ENCODE measurements around the gene KIF13A. TPM values are rescaled to one million over a fixed set of nuclear protein-coding genes. Genes with fewer than 3 reads are reported as not detected.
"Not testable (repeated sequence)": the region's sequence is repeated elsewhere in the genome, so short reads cannot be mapped to it uniquely, and the experiment has no call there.

Gene KIF13A
- total RNA-seq, 2 donors from 2014 or later = 0.45 TPM; not detected in 1

DNA sequence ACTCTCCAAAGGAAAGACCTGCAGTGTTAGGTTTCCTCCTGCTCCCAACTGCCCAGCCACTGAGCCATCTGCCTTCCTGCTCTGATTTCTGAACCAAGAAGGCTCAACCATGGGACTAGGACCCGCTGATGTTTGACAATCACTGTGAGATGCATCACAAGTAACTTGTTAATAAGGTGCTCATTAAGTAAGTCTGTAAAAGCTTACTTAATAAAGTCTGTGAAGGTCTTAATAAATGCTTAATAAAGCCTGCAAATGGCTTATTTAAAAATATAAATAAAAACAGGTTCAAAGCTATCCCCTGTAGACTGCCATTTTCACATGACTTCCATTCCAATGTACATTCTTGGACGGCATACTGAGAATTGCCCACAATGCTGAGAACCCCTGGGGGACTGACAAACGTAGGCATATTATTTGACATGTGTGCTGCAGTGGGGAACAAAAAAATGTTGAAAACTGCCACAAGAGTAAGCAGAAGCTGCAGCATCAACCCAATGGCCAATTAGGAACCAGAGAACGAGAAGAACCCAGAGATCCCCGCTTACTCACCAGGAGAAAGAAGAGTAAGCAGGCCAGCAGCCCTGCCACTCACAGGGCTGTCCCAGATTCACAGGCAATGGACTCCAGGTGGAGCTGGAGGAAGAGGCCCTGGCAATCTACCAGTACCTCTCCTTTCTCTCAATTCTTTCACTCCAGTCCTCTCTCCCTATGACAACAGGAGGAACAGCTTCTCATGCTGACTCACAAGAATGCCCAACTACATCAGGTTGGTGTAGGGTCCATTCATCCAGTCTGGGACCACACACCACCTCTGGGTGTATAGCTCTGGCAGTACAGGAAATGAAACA, 19.5 kb downstream of the KIF13A start:
- no peak for ATAC-seq (replicated peaks)
- Mint-ChIP-seq H3K4me3 (no peak overlapping the region), H3K9me3 (no peaks in the 10 kb centered on the region)

DNA sequence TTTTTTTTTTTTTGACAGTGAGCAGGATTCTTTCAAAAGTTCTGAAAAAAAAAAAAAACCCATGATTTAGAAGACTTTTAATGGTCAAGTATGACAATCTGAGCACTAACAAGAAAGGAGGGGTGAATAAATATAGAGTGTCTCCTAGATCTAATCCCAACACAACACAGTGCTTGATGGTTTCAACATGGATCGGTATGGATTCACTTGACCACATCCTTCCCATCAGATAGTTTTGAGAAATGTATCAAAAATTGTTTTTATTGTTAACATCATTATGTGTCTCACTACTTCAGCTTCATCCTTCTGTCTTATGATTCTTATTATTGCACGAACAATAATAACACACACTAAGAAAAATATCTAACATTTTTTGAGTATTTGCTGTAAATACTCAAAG, 21.0 kb downstream of the KIF13A start:
- no peaks in the 10 kb centered on the region for H3K36me3 Mint-ChIP-seq (ENCODE audit: low read depth)
- no peaks in the 10 kb centered on the region for H3K9me3 Mint-ChIP-seq
- H3K4me3 Mint-ChIP-seq = no peak overlapping the region
- H3K27me3 Mint-ChIP-seq = peaks cover 7% of the 10 kb centered on the region
- ATAC-seq (replicated peaks) = no peak
- no peaks in the 10 kb centered on the region for H3K4me1 Mint-ChIP-seq
- no peak overlapping the region for H3K27ac Mint-ChIP-seq

More for the DNA sequence above, 19.5 kb downstream of the KIF13A start:
- Mint-ChIP-seq H3K27me3 (peaks cover 12% of the 10 kb centered on the region), H3K36me3 (ENCODE audit: low read depth) (no peaks in the 10 kb centered on the region), H3K4me1 (no peaks in the 10 kb centered on the region), H3K27ac (no peak overlapping the region)

DNA sequence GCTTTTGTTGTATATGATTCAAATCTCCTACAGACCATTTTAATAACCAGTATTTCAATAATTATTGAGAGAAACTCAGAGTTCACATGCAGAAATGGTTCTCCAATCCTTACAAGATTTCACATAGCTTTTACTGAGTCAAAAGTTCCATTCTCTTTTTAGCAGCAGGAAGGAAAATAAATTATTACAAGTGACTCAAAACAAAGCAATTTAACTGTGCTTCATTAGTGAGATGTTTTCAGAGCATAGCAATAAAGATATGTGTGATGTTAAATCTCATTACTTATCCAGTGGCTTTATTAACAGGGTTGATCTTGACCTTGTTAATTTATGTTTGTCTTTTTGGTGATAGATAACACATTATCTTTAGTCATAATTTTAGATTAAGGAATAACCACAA, 22.0 kb downstream of the KIF13A start:
- no peaks in the 10 kb centered on the region for H3K4me1 Mint-ChIP-seq
- H3K9me3 Mint-ChIP-seq = no peaks in the 10 kb centered on the region
- no peak for ATAC-seq (replicated peaks)
- no peak overlapping the region for H3K27ac Mint-ChIP-seq
- H3K36me3 Mint-ChIP-seq (ENCODE audit: low read depth) = no peaks in the 10 kb centered on the region
- no peak overlapping the region for H3K4me3 Mint-ChIP-seq
- peaks cover 11% of the 10 kb centered on the region for H3K27me3 Mint-ChIP-seq

DNA sequence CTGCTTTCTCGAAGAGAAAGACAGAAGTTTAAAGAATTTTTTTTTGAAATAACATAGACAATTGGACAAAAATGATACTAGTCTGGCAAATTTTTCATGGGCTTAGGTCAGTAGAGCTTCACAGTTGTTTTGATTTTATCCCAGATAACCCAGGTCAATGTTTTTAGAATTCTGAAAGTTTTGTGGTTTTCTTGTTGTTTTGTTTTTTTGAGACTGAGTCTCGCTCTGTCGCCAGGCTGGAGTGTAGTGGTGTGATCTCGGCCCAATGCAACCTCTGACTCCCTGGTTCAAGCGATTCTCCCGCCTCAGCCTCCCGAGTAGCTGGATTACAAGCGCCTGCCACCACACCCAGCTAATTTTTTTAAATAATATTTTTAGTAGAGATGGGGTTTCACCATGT, 22.8 kb downstream of the KIF13A start:
- no peak overlapping the region for H3K4me3 Mint-ChIP-seq
- no peaks in the 10 kb centered on the region for H3K9me3 Mint-ChIP-seq
- H3K36me3 Mint-ChIP-seq (ENCODE audit: low read depth) = no peaks in the 10 kb centered on the region
- no peaks in the 10 kb centered on the region for H3K4me1 Mint-ChIP-seq
- peaks cover 14% of the 10 kb centered on the region for H3K27me3 Mint-ChIP-seq
- H3K27ac Mint-ChIP-seq = no peak overlapping the region
- ATAC-seq (replicated peaks) = no peak

DNA sequence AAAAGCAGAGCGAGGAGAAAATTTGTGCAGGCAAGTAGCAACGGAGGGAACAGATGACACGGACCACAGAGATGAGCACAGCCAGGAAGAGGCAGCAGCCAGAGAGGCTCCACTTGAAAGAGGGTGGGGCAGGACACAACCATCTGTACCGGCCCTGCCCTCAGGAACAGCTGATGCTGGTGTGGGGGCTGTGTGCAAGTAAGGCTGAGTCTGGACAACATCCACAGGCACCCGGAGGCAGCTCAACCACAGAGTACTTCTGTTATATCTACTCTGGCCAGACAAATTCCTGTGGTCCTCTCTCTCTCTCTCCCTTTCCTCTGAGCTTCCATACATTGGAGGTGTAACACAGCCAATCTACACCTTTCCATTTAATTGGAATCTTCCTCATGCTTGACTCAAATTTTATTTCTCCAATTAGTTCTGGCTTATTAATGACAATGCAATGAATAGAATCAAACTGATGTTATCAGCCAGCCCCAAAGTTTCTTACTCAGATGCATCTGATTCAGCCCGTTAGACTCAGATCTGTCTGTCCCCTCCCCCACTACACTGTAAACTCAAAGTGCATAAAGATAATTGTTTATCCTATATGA, 24.9 kb downstream of the KIF13A start:
- peaks cover 14% of the 10 kb centered on the region for H3K27me3 Mint-ChIP-seq
- H3K4me3 Mint-ChIP-seq = no peak overlapping the region
- ATAC-seq (replicated peaks) = no peak
- H3K9me3 Mint-ChIP-seq = no peaks in the 10 kb centered on the region
- no peaks in the 10 kb centered on the region for H3K36me3 Mint-ChIP-seq (ENCODE audit: low read depth)
- no peaks in the 10 kb centered on the region for H3K4me1 Mint-ChIP-seq
- no peak overlapping the region for H3K27ac Mint-ChIP-seq

DNA sequence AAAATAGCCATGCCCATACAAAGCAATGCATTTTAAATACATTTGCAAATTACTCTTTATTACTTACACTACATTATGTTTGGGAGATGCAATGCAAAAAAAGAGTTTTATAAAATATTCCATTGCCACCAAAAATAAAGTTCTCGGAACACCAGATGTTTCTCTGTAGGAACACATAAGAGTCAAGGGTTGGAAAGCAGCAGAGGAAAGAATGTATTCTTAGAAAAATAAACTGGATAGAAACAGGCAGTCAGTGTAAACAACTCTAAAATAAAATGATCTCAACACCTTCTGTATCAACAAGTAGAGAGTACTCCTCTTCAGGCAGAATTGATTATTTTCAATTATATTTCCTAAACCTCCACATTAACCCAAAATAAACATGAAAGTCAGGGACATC, 28.1 kb downstream of the KIF13A start:
- no peak for ATAC-seq (replicated peaks)
- H3K4me3 Mint-ChIP-seq = no peak overlapping the region
- peaks cover 17% of the 10 kb centered on the region for H3K27me3 Mint-ChIP-seq
- no peaks in the 10 kb centered on the region for H3K9me3 Mint-ChIP-seq
- no peaks in the 10 kb centered on the region for H3K4me1 Mint-ChIP-seq
- H3K36me3 Mint-ChIP-seq (ENCODE audit: low read depth) = no peaks in the 10 kb centered on the region
- no peak overlapping the region for H3K27ac Mint-ChIP-seq

DNA sequence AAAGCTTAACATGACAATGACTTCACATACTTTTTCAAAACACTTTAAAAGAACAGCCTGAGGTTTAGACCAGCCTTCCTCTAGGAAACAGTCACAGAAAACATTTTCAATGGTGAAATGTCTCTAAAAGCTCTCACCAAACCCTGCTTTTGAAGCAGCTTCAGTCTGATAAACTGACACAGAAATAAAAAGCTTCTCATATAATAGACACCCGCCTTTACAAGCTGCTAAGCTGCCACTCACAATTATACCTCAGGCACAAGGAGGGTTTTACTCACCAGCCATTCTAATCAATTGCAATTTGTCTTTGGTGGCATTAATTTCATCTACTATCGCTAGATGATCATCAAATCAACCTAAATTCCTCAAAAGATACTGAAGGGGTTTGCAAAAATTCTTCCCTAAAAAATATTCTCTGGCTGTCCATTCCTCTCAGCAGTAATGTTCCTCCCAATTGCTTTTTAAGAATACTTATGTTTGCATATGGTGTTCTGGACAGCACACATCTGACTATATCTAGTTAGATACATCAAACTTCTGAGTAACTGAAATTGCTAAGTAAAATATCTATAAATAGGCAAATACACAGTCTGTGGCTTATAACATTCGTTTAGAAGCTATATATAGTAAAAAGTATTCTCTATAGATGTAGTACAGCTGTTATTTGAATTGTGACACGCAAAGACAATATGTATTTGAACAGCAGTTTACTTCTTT, 29.4 kb downstream of the KIF13A start:
- Mint-ChIP-seq H3K36me3 (ENCODE audit: low read depth) (no peaks in the 10 kb centered on the region), H3K27ac (no peak overlapping the region), H3K27me3 (peaks cover 17% of the 10 kb centered on the region), H3K4me1 (no peaks in the 10 kb centered on the region), H3K4me3 (no peak overlapping the region), H3K9me3 (no peaks in the 10 kb centered on the region)
- no peak for ATAC-seq (replicated peaks)

DNA sequence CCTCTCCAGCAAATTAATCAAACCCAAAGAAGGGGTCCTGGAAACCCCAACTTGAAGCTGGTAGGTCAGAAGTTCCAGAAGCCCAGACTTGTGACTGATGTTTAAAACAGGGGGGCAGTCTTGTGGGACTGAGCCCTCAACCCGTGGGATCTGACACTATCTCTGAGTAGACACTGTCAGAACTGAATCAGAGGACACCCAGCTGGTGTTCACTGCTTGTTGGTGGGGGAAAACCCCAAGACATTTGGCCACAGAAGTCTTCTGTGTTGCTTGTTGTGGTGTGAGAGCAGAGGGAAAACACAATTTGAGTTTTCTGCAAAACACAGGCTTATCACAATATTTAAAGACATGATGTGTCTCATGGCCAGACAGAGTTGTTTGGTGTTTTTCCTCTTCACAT, 29.9 kb downstream of the KIF13A start:
- peak; percentile 40 for ATAC-seq (replicated peaks)
- H3K27ac Mint-ChIP-seq = no peak overlapping the region
- H3K36me3 Mint-ChIP-seq (ENCODE audit: low read depth) = no peaks in the 10 kb centered on the region
- peaks cover 17% of the 10 kb centered on the region for H3K27me3 Mint-ChIP-seq
- no peak overlapping the region for H3K4me3 Mint-ChIP-seq
- H3K9me3 Mint-ChIP-seq = no peaks in the 10 kb centered on the region
- no peaks in the 10 kb centered on the region for H3K4me1 Mint-ChIP-seq

DNA sequence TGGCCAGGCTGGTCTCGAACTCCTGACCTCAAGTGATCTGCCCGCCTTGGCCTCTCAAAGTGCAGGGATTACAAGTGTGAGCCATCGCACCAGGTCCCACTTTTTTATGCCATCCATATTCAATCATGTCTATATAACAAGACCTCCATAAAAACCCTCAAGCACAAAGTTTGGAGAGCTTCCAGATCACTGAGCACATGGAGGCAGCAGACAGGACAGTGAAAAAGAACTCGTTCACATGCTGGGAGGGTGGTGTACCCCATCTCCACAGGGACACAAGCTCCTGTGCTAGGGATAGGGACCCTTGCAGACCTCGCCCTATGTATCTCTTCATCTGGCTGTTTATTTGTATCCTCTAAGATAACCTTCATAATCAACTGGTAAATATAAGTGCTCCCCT, 30.3 kb downstream of the KIF13A start:
- ATAC-seq (replicated peaks) = no peak

DNA sequence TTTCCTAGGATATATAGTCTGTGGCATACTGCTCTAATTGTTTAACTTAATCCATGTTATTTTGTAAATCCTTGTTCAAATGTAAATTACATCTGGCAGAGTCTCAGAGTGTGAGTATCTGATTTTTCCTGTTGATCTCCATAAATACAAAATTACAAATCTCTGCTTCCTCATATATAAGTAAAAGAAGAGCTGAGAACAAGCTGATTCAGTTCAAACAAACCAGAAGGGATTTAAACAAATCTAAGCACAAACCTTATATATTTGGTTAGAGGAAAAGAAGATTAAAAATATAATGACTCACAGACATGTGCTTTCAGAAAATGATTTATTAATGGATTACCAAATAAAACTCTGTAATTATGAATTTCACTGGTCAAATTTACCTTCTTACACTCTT, 37.3 kb downstream of the KIF13A start:
- H3K4me3 Mint-ChIP-seq = no peak overlapping the region
- ATAC-seq (replicated peaks) = no peak
- no peaks in the 10 kb centered on the region for H3K36me3 Mint-ChIP-seq (ENCODE audit: low read depth)
- H3K9me3 Mint-ChIP-seq = no peaks in the 10 kb centered on the region
- H3K27ac Mint-ChIP-seq = no peak overlapping the region
- H3K27me3 Mint-ChIP-seq = peaks cover 9% of the 10 kb centered on the region
- H3K4me1 Mint-ChIP-seq = no peaks in the 10 kb centered on the region

More for the DNA sequence above, 30.3 kb downstream of the KIF13A start:
- Mint-ChIP-seq H3K4me1 (no peaks in the 10 kb centered on the region), H3K27me3 (peaks cover 17% of the 10 kb centered on the region), H3K27ac (no peak overlapping the region), H3K9me3 (no peaks in the 10 kb centered on the region), H3K4me3 (no peak overlapping the region), H3K36me3 (ENCODE audit: low read depth) (no peaks in the 10 kb centered on the region)

DNA sequence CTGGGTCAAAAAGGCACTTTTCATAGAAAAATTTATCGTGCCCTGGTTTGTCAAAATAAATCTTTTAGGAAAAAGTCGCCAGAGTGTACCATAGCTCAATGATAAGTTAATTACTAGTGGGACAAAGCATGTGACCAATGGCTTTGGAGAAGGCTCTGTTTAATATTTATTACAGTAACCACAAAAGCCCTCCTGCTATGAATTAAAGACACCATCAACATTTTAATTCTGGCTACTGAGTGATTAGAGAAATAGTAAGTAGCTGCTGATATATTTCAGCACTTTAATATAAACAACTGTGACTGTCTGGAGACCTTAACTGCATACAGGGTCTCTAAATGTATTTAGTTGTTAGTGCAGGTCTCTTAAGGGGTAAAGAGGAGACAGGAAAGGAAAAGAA, 38.3 kb downstream of the KIF13A start:
- no peak overlapping the region for H3K27ac Mint-ChIP-seq
- no peaks in the 10 kb centered on the region for H3K9me3 Mint-ChIP-seq
- peaks cover 14% of the 10 kb centered on the region for H3K27me3 Mint-ChIP-seq
- no peak overlapping the region for H3K4me3 Mint-ChIP-seq
- H3K4me1 Mint-ChIP-seq = no peaks in the 10 kb centered on the region
- no peaks in the 10 kb centered on the region for H3K36me3 Mint-ChIP-seq (ENCODE audit: low read depth)
- ATAC-seq (replicated peaks) = no peak

DNA sequence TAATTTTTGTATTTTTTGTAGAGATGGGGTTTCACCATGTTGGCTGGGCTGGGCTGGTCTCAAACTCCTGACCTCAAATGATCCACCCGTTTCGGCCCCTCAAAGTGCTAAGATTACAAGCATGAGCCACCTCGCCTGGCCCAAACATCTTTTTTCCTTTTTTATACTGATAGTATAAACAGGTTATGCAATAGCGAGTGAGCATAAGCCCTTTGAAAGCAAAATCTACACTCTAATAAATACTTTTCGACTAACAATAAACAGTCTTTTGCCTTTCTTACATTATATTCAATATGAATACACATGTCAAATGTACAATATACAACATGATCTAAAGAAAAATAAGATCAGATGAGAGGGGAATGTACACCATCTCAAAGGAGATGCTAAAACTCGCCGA, 38.7 kb downstream of the KIF13A start:
- Mint-ChIP-seq H3K36me3 (ENCODE audit: low read depth) (no peaks in the 10 kb centered on the region), H3K27ac (no peak overlapping the region), H3K4me3 (no peak overlapping the region), H3K9me3 (no peaks in the 10 kb centered on the region), H3K4me1 (no peaks in the 10 kb centered on the region), H3K27me3 (peaks cover 16% of the 10 kb centered on the region)
- no peak for ATAC-seq (replicated peaks)

DNA sequence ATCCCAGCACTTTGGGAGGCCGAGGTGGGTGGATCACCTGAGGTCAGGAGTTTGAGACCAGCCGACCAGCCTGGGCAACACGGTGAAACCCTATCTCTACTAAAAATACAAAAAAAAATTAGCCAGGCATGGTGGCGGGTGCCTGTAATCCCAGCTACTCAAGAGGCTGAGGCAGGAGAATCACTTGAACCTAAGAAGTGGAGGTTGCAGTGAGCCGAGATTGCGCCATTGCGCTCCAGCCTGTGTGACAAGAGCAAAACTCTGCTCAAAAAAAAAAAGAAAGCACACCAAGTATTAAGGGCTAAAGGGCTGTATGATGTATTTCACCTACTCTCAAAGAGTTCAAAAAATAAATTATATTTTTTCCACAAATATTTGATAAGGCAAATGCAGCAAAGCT, 39.9 kb downstream of the KIF13A start:
- not testable (repeated sequence) for H3K4me1 Mint-ChIP-seq; H3K36me3 Mint-ChIP-seq (ENCODE audit: low read depth)

DNA sequence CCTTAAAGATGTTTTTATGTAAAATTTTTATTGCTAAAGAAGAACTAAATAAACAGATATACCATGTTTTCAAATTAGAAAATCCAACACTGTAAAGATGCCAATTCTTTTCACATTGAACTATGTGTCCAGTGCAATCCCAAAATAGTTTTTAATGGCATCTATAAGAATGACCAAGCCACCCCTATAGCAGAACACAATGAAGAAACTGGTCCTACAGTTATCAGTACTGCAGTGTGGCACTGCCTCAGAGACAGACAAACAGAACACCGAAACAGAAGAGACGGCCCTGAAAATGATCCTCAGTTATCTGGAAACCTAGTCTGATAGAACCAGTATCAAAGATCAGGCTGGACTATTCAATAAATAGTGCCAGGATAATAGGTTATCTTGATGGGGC, 41.9 kb downstream of the KIF13A start:
- ATAC-seq (replicated peaks) = no peak
- no peaks in the 10 kb centered on the region for H3K36me3 Mint-ChIP-seq (ENCODE audit: low read depth)
- no peak overlapping the region for H3K4me3 Mint-ChIP-seq
- no peaks in the 10 kb centered on the region for H3K9me3 Mint-ChIP-seq
- H3K27ac Mint-ChIP-seq = no peak overlapping the region
- peaks cover 18% of the 10 kb centered on the region for H3K27me3 Mint-ChIP-seq
- H3K4me1 Mint-ChIP-seq = no peaks in the 10 kb centered on the region

More for the DNA sequence above, 39.9 kb downstream of the KIF13A start:
- H3K9me3 Mint-ChIP-seq; H3K27ac Mint-ChIP-seq; ATAC-seq (replicated peaks); H3K4me3 Mint-ChIP-seq: not testable (repeated sequence)
- peaks cover 16% of the 10 kb centered on the region for H3K27me3 Mint-ChIP-seq

DNA sequence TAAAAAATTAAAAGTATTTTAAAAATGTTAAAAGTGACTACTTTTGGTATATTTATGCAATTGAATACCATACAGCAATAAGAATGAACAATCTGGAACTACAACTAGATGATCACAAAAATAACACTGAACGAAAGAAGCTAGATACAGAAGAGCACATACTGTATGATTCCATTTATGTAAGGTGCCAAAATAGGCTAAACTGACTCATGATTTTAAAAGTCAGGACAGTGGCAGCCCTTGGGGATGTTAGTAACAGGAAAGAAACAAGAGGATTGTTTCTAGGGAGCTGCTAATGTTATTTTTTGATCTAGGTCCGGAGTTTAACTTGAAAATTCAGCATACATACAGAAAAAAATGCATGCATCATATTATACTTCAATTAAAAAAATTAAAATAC, 42.3 kb downstream of the KIF13A start:
- Mint-ChIP-seq H3K27me3 (peaks cover 20% of the 10 kb centered on the region), H3K4me3 (no peak overlapping the region), H3K27ac (no peak overlapping the region), H3K36me3 (ENCODE audit: low read depth) (no peaks in the 10 kb centered on the region), H3K9me3 (no peaks in the 10 kb centered on the region), H3K4me1 (no peaks in the 10 kb centered on the region)
- no peak for ATAC-seq (replicated peaks)

All from activated T-helper 17 cell treated with anti-CD3 and anti-CD28 coated beads, Interleukin-2, amount 50 U/mL, for 72 hours (primary cell).